GDM1 (cell line): ENCODE data around the gene RASGEF1C.
"Not testable (repeated sequence)": the region's sequence is repeated elsewhere in the genome, so short reads cannot be mapped to it uniquely, and the experiment has no call there.

ENCODE experiments used
- DNase-seq: peaks from one replicate; lab custom pipeline; 2025; lab: John Stamatoyannopoulos, UW

RASGEF1C gene

GRCh38 chr5:180210961-180211760 lies 2.1 kb upstream of the RASGEF1C start:
- no peak for DNase-seq

DNA sequence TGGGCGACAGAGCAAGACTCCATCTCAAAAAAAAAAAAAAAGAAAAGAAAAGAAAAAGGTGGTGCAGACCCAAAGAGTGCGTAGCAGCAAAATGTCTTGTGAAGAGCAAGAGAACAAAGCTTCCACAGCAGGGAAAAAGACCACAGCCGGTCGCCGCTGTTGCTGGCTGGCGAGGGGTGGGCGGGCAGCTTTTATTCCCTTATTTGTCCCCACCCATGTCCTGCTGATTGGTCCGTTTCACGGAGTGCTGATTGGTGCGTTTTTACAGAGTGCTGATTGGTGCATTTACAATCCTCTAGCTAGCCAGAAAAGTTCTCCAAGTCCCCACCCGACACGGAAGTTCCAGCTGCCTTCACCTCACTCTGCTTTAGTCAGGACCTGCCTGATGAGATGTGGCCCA lies 1.1 kb upstream of the RASGEF1C start:
- DNase-seq: not testable (repeated sequence)

DNA sequence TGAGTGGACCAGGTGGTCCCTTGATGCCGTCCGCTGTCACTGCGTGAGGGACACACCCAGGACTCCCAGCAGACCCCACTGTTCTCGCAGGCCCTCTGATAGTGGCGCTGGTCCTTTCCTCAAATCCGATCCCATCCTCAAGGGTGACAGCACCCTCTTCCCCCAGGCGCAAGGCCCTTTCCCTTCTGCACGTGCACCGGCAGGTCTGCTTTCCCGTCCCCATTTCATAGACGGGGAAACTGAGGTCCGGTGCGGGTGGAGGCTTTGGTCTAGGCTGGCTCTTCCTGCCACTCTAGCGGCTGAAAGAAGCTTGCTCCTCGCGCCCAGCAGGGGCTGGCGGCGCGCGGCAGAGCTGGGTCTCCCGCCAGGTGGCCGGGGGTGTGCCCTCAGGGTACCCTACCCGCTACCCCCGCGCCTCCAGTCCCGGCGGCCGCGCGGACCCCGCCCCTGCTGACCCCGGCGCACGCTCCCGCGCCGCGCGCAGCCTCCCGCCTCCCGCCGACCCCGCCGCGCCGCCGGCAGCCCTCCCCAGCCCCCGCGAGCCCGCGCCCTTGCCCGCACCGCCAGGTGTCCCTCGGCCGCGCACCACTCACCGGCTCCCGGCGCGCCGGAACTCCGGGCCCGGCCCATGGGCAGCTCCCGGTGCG lies 453 bp downstream of the RASGEF1C start:
- DNase-seq: no peak

- no peak for DNase-seq
These were observed 975 bp downstream of the RASGEF1C start for GRCh38 chr5:180208038-180208434.

GRCh38 chr5:180207593-180207992 lies 1.4 kb downstream of the RASGEF1C start:
- no peak for DNase-seq

- no peak for DNase-seq
These were observed 2.0 kb downstream of the RASGEF1C start for GRCh38 chr5:180206993-180207392.

DNA sequence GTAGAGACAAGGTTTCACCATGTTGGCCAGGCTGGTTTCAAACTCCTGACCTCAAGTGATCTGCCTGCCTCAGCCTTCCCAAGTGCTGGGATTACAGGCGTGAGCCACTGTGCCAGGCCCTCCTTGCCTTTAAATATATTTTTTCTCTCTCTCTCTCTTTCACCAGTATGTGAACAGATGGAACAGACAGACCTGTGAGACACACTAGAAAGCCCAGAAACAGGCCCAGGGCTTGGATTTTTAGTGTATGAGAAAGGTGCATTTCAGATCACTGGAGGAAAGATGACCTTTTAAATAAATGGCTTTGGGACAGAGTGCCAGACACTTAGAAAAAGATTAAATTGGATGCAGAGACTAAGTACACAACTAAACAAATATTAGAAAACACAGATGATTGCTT lies 3.1 kb downstream of the RASGEF1C start:
- DNase-seq: no peak

GRCh38 chr5:180204276-180204819 lies 4.7 kb downstream of the RASGEF1C start:
- DNase-seq: no peak

- no peak for DNase-seq
These were observed 6.0 kb downstream of the RASGEF1C start for GRCh38 chr5:180202939-180203573.

DNA sequence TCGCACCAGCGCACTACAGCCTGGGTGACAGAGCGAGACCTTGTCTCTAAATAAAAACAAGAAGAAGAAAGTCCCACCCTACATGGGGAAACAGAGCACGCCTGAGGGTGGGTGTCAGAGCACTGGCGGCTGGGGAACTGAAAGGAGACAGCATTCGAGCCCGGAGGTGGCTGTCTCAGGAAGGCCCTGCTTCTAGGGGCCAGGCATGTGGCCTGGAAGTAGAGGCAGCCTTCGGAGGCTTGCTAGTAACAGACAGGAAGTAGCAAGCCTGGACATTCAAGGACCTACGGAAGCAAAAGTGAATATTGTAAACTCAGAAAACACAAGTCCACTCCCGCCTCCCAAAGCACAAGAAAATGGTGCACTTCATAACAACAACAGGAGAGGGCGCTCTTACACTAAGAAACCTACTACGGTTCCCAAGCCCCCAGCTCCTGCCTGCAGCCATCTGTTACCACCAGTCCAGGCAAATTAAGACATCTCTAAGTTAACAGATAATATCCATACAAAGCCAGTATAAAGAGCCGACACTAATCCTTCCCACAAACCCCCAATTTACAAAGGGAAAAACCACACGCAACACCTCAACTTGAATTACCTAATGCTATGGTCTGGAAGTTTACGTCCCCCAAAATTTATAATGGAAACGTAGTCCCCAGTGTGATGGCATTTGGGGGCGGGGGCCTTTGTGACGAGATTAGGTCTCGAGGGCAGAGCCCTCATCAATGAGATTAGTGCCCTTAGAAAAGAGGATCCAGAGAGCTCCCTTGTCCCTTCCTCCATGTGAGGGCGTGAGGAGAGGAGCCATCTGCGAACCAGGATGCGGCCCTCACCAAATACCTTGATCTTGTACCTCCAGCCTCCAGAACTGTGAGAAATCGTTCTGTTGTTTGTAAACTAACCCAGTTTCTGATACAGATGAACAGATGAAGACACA lies 7.7 kb downstream of the RASGEF1C start:
- DNase-seq: peak; percentile 12

DNA sequence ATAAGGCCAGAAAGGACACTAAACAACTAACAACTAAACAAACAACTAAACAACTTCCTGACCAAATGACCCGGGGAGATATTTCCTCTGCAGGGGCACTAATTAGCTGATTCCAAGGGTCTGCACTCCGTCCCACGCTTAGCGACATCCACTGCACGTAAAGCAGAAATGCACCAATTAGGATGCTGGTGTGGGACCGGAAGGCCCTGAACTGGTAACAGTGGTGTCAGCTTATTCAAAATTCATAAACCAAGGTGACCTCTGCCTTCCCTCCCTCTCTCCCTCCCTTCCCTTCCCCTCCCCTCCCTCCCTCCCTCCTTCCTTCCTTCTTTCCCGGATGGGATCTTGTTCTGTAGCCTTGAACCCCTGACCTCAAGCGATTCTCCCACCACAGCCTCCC lies 9.6 kb downstream of the RASGEF1C start:
- no peak for DNase-seq

DNA sequence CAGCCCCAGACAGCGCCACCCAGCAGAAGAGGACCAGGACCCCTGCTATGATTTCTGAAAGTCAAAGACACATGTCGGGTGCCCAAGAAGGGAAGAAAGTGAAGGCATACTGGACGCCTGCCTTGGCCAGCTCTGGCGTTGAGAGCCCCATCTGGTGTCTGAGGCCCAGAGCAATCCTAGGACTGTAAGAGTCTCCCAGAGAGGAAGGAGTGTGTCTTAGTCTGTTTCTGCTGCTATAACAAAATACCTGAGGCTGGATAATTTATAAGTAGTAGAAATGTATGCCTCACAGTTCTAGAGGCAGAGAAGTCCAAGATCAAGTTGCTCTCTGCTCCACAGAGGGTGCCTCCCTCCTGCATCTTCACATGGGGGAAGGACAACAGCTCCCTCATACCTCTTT lies 10.8 kb downstream of the RASGEF1C start:
- no peak for DNase-seq

- DNase-seq: no peak
These were observed 11.9 kb downstream of the RASGEF1C start for GRCh38 chr5:180197016-180197702.

DNA sequence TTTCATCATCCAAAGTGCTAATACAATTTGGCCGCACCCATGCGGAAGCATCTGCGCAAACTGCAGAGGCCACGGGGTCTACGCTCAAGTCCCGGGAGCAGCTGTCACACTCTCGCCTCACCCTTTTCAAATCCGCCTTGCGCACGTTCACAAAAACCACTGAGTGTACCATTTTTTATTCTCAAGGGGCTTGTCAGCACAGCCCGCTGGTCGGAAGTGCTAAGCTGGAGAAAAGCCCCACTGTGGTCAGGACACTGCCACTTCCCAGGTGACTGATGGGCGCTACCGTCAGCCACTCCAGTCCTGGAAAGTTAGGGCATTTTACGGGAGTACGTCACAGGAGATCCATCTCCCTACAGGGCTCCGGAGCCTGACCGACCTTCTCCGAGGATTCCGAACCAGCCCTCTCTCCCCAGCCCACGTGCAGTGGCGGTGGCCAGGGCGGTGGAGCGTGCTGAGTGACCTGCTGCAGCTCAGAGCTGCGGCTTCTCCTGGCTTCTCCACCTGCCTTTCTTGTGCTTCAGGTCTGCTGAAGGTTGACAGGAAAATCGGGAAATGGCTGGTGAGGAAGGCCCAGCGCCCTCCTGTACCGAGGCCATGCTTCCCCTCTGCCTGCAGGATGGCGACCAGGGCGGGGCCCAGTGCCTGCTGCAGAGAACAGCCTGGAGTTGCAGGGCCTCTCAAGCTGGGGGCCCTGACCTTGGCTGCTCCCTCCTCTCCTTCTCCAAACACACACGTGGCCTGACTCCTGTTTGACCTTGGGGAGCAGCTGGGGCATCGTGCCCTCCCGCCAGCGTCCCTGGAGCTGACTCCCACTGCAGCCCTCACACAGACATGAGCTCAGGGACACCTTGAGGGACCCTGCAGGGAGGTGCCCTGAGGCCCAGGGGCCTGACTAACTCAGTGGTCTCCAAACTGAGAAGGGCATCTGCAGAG lies 14.3 kb downstream of the RASGEF1C start:
- no peak for DNase-seq

DNA sequence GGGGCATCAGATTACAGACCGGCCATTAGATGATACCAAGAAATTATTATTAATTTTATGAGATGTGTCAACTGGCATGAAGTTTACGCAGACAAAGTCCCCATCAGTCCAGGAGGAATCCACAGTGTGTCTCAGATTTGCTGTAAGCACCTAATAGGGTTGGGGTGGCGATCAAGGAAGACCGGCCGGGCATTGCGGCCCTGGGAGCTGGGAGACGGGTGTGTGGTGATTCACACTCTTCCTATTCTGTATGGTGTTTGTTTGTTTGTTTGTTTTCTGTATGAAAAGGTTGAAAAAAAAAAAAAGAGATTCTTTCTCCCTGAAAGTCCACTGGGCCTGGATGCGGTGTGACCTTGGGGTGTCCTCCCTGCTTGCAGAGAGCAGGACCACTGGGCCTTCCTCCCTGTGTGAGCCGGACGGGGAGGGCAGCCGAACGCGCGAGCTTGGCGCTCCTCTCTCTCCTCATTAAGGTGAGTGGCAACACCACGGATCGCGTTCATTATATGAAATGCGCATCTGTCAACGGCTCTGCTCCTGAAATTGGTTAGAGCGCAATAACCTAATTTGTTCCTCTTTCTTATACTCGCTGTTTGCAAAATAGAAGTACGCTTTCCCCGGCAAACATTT lies 15.1 kb downstream of the RASGEF1C start:
- no peak for DNase-seq

GRCh38 chr5:180191716-180192115 lies 17.3 kb downstream of the RASGEF1C start:
- DNase-seq: no peak

- no peak for DNase-seq
These were observed 21.2 kb downstream of the RASGEF1C start for GRCh38 chr5:180187767-180188166.

DNA sequence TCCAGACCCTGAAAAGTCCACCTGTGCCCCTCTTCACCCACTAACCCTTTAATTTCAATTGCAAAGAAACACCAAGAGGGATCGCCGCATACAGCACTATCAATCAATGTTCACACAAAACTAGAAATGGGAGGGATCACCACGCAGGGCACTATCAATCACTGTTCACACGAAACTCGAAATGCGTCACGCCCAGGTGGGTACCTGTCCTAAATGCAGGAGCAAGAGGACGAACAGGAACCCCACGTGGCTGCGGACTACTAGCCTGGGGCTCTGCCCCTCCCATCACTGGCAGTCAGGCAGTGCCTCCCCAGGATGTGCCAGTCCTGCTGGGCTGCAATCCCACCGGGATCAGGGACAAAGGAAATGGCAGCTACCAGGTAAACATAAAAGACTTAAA lies 28.2 kb downstream of the RASGEF1C start:
- DNase-seq: no peak

GRCh38 chr5:180180421-180180820 lies 28.6 kb downstream of the RASGEF1C start:
- DNase-seq: no peak
